Activated T-cell treated with anti-CD3 and anti-CD28 coated beads for 4 hours (primary cell): ENCODE measurements around the gene CYS1.
"Not testable (repeated sequence)": the region's sequence is repeated elsewhere in the genome, so short reads cannot be mapped to it uniquely, and the experiment has no call there.

Source experiments
- DNase-seq: peaks from one replicate; pipeline ENCODE4 v3.0.0-alpha.2; 2020

CYS1 gene

DNA sequence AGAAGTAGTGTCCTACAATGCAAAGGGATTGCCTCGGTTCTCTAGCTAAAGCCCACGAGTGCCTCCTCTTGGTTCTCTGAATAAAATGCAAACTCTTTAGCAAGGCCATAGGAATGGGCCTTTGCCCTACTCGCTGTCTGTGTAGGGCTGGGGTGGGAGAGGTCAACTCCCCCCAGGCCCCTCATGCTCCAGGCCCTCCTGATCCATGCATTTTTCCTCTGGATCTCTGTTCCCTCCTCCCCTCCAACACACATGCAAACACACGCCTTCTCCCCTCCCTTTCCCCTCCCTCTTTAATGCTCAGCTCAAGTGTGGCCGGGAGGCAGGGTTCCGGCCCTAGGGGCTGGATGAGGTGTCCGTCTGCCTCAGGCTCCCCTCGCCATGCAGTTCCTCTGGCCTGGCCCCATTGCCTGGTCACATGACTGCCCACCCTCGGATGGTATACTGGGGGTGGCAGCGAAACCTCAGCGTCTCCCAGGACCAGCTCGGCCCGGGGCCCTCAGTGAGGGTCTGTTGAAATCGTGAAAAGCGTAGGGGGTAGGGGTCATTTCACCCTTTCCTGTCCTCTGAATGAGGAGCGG, 51.7 kb downstream of the CYS1 start:
- DNase-seq, result no peak

DNA sequence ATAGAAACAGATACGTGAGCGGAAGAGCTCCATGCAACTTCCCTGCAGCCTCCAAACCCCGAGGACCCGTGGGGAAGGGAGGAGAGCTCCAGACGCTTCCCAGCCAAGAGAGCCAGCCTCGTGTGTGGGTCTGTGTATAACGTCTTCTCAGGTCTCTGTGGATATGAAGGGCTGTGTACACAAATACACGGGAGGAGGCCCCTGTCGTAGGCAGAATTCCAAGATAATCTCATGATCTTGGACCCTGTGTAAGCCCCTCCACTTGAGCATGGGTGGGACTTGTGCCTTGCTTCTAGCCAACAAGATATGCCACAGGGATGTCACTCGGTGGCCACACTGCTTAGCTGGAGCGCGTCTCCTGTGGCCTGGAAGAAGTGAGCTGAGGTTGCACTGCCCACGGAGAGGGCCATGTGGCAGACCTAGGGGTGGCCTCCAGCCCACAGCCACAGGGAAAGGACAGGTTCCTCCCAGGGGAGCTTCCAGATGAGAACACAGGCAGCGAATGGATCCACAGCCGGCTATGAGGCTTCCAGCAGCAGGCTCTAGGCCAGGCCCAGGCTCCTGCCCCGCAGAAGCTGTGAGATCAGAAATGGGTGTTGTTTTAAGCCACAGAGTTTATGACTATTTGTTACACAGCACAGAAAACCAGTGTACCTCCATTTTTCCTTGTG, 52.4 kb downstream of the CYS1 start:
- no peak for DNase-seq

DNA sequence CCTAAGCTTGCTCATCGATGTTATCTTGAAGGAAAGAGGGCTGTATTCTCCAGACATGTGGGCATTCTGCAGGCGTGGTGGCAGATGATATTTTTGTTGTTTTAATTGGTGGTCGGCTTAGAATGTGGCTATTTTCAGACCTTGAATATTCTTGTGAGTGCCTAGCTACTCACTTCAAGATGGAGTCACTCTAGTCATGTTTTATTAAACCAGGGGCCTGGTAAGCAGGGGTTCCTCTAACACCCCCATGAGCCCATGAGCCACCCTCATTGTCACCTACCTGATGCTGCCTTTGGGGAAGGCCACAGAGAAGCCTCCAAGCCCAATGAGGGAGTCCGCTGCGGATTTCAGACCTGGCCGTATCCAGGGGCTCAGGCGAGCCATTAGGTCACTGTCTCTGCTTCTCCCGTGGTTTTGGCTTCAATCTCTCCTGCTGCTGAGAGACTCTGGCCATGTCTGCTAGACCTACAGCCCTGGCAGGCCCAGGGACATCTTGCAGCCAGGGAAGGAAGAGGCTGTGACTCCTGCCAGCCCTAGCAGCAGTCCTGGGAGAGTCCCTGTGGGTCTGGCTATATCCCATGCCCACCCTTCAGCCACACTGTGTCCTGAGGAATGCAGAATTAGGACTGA, 53.2 kb downstream of the CYS1 start:
- DNase-seq, result no peak

DNA sequence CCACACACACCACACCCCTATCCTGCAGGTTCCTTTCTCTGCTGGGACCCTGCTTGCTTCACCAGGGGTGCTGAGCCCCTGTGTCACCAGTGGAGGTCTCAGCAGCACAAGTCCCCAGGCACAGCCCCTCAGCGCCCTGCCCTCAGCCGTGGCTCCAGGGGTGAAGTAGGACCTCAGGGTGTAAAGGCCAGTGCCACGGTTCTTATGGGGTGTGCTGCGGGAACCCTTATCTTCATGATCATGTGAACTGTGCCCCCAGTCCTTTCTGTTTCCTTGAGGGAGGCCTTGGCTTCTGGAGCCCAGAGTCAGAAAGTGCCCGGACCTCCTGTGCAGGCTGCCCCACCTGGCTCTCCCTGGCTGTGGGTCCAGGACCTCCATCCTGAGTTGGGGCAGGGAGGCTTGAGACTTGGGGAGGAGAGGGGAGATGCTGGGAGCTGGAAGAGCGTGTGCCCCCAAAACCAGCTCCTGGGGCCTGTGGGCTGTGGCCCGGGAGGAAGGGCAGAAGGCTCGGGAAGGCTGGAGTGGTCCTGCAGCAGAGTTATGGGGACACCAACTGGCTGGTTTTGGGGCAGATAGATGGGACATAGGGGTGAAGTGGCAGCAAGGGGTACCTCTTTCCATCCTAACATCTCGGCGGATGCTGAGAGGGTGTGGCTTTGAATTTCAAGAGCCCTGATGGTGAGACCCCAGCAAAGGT, 57.1 kb downstream of the CYS1 start:
- DNase-seq, result no peak

DNA sequence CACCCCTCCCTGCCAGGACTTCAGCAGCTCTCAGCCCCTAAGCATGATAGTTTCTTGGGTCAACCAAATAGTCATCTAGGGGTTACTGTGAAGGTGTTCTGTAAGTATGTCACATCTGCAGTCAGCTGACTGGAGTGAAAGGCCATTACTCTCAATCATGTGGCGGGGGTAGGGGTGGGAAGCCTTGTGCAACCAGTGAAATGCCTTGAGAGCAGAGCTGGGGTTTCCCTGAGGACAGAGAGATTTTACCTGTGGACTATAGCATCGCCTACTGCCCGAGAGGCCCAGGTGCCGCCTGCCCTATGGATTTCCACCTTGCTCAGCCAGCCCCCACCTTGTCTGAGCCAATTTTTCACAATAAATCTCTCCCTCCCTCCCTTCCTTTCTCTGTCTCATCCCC, 57.8 kb downstream of the CYS1 start:
- no peak for DNase-seq

DNA sequence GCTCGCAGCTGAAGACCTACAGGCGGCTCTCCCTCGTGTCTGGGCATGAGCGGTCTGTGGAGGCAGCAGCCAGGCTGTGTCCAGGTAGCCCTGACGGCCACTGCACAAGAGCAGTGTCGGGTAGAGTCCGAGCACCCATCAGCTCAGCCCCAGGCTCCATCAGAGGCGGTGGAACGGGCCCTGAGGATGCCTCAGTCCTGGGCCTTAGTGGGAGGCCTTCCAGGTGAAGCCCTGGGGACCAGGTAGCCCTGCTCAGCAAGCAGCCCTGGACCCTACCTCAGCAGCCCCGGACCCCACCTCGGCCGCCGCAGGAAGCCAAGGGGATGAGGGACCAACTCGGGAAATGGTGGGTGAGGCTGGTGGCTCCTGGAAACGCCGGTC, 58.2 kb downstream of the CYS1 start:
- no peak for DNase-seq

DNA sequence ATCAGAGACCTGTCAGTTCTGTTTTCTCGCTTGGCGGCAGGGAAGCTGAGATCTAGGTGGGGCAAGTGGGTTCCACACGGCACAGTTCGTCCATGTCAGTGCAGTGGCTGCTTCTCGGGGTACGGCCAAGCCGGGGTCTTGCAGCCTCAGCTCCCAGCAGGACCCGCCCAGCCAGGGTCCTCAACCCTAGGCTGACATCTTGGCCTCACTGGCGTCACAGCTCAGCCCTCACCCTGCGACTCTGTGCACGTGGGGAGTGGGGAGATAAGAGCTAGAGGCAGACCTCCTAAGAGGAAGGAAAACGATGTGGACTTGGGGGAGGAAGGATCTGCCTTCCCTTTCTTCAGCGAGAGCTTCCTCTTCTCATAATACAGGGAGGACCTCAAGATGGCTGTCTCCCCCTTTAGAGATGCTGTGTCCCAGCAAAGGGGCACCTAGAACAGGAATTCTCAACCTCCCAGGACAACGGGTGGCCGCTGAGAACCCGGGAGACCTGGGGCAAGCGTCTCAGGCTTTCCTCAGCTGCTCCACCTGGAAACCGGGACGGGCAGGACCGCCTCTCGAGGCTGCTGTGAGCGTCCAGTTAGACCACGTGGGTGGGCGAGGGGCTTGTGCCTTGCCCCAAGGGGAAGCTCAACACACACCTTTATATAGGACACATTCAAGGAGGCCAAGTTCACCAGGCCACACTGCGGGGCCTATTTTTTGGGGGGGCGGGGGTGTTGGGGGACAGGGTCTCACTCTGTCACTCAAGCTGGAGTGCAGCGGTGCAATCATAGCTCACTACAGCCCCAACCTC, 60.4 kb downstream of the CYS1 start:
- no peak for DNase-seq

DNA sequence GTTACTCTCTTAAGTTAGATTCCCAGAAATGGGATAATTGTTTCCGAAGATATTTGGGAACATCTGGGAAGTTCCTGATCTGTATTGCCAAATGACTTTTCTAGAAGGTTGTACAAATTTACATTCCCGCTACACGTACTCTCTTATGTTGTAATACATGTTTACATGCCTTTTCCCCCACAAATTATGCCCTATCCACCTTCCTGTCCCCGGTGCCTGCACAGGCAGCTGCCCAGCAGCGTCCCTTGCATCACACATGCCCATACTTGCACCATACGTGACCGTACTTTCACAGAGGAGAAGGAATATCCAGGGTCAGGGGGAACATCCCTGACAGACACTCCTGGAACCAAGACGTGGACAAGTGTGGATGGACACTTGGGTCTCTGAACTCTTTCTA, 61.0 kb downstream of the CYS1 start:
- DNase-seq, result no peak

DNA sequence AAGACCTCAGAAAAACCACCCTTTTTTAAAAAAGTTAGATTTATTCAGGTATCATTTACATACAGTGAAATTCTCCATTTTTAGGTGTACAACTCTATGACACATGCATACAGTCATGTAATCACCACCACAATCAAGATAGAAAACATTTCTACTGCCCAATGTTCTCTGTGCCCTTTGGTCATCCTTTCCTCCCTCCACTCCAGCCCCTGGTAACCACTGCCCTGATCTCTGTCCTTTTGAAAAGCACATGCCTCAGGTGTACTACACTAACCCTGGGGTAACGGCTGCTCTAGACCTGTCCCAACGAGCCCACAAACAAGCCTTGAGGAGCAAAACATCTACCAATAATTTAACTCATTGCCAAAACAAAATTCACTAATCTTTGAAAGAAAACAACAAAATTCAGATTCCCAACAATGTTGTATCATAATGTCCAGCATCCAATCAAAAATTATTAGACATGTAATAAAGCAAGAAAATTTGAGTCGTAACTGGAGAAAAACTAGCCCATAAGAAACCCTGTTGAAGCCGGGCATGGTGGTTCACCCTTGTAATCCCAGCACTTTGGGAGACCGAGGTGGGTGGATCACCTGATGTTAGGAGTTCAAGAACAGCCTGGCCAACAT, 62.8 kb downstream of the CYS1 start:
- DNase-seq, result no peak

DNA sequence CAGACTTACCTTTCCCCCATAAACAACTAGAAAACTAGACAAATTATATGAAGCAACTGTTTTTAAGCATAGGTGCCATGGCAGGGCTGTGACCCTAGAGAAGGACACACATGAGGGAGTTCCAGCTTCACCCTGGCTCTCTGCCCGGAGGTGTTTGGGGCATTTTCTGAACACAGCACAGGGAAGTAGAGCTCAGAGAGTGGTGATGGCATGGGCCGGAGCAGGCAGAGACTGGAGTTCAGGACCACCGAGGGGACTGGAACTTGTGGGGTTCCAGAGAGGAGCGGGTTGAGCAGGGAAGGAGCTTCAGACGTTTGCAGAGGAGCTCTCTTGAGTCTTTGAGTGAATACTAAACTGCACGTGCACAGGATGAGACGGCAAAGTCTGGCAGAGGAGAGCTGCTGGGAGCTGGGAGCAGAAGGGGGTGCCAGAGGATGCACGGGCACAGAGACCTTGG, 63.4 kb downstream of the CYS1 start:
- DNase-seq, result no peak

DNA sequence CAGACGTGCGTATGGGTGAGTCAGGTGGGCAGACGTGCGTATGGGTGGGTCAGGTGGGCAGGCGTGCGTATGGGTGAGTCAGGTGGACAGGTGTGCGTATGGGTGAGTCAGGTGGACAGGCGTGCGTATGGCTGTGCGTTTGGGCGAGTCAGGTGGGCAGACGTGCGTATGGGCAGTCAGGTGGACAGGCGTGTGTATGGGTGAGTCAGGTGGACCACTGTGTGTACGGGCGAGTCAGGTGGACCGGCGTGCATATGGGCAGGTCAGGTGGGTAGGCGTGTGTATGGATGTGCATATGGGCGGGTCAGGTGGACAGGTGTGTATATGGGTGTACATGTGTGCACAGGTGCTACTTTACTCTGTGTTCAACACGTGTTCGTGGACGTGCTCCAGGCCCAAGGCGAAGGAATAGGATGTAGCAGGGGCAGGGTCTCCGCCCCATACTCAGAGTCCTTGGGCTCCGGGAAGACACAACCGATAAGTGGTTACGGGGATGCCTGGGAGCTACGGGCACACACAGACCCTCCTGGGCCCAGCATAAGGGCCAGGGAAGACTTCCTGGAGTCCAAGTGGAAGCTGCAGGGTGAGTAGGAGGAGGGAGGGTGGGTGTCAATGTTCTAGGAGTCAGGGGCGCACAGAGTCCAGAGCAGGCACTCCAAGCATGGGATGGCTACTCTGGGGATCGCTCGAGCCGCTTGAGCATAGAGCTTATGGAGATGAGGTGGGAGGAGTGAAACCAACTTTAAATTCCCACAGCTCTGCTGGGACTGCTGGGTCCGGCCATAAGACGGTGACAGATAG, 64.0 kb downstream of the CYS1 start:
- DNase-seq, result no peak

DNA sequence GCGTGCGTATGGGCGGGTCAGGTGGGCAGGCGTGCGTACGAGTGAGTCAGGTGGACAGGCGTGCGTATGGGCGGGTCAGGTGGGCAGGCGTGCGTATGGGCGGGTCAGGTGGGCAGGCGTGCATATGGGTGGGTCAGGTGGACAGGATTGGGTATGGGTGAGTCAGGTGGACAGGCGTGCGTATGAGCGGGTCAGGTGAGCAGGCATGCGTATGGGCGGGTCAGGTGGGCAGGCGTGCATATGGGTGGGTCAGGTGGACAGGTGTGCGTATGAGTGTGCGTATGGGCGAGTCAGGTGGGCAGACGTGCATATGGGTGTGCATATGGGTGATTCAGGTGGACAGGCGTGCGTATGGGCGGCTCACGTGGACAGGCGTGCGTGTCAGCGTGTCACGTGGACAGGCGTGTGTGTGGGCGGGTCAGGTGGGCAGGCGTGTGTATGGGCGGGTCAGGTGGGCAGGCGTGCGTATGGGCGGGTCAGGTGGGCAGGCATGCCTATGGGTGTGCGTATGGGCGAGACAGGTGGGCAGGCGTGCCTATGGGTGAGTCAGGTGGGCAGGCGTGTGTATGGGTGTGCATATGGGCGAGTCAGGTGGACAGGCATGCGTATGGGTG, 64.7 kb downstream of the CYS1 start:
- DNase-seq, result not testable (repeated sequence)

DNA sequence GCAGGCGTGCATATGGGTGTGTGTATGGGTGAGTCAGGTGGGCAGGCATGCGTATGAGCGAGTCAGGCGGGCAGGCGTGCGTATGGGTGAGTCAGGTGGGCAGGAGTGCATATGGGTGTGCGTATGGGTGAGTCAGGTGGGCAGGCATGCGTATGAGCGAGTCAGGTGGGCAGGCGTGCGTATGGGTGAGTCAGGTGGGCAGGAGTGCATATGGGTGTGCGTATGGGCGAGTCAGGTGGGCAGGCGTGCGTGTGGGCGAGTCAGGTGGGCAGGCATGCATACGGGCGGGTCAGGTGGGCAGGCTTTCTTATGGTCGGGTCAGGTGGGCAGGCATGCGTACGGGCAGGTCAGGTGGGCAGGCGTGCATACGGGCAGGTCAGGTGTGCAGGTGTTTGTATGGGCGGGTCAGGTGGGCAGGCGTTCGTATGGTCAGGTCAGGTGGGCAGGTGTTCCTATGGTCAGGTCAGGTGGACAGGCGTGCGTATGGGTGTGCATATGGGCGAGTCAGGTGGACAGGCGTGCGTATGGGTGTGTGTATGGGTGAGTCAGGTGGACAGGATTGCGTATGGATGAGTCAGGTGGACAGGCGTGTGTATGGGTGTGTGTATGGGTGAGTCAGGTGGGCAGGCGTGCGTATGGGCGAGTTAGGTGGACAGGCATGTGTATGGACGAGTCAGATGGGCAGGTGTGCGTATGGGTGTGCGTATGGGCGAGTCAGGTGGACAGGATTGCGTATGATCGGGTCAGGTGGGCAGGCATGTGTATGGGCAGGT, 65.6 kb downstream of the CYS1 start:
- DNase-seq, result no peak

DNA sequence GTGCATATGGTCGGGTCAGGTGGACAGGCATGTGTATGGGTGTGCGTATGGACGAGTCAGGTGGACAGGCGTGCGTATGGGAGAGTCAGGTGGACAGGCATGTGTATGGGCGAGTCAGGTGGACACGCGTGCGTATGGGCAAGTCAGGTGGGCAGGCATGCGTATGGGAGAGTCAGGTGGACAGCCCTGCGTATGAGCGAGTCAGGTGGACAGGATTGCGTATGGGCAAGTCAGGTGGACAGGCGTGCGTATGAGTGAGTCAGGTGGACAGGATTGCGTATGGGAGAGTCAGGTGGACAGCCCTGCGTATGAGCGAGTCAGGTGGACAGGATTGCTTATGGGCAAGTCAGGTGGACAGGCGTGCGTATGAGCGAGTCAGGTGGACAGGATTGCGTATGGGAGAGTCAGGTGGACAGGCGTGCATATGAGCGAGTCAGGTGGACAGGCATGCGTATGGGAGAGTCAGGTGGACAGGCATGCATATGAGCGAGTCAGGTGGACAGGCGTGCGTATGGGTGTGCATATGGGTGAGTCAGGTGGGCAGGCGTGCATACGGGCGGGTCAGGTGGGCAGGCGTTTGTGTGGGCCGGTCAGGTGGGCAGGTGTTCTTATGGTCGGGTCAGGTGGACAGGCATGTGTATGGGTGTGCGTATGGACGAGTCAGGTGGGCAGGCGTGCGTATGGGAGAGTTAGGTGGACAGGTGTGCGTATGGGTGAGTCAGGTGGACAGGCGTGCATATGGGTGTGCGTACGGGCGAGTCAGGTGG, 66.4 kb downstream of the CYS1 start:
- not testable (repeated sequence) for DNase-seq

DNA sequence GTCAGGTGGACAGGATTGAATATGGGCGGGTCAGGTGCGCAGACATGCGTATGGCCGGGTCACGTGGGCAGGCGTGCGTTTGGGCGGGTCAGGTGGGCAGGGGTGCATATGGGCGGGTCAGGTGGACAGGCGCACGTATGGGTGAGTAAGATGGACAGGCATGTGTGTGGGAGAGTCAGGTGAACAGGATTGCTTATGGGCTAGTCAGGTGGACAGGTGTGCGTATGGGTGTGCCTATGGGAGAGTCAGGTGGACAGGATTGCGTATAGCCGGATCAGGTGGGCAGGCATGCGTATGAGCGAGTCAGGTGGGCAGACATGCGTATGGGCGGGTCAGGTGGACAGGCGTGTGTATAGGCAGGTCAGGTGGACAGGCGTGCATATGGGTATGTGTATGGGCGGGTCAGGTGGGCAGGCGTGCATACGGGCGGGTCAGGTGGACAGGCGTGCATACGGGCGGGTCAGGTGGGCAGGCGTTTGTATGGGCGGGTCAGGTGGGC, 67.2 kb downstream of the CYS1 start:
- no peak for DNase-seq

DNA sequence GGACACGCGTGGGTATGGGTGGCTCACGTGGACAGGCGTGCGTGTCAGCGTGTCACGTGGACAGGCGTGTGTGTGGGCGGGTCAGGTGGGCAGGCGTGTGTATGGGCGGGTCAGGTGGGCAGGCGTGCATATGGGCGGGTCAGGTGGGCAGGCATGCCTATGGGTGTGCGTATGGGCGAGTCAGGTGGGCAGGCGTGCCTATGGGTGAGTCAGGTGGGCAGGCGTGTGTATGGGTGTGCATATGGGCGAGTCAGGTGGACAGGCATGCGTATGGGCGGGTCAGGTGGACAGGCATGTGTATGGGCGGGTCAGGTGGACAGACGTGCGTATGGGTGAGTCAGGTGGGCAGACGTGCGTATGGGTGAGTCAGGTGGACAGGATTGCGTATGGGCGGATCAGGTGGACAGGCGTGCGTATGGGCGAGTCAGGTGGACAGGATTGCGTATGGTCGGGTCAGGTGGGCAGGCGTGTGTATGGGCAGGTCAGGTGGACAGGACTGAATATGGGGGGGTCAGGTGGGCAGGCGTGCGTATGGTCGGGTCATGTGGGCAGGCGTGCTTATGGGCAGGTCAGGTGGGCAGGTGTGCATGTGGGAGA, 67.7 kb downstream of the CYS1 start:
- DNase-seq, result not testable (repeated sequence)

DNA sequence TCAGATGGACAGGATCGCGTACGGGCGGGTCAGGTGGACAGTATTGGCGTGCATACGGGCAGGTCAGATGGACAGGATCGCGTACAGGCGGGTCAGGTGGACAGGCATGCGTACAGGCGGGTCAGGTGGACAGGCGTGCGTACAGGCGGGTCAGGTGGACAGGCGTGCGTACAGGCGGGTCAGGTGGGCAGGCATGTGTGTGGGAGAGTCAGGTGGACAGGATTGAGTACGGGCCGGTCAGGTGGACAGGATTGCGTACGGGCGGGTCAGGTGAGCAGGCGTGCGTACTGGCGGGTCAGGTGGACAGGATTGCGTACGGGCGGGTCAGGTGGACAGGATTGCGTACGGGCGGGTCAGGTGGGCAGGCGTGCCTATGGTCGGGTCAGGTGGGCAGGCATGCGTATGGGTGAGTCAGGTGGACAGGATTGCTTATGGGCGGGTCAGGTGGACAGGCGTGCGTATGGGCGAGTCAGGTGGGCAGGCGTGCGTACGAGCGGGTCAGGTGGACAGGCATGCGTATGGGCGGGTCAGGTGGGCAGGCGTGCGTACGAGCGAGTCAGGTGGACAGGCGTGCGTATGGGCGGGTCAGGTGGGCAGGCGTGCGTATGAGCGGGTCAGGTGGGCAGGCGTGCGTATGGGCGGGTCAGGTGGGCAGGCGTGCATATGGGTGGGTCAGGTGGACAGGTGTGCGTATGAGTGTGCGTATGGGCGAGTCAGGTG, 68.4 kb downstream of the CYS1 start:
- DNase-seq, result not testable (repeated sequence)
